HG03139 (cell line): ENCODE data around the gene RNF220.

Experiments
- ATAC-seq: cut with Tn5 transposase; IDR thresholded peaks from one replicate; pipeline ENCODE4 v1.9.1; 2021; ENCODE audit not compliant: unreplicated experiment

Gene RNF220

DNA sequence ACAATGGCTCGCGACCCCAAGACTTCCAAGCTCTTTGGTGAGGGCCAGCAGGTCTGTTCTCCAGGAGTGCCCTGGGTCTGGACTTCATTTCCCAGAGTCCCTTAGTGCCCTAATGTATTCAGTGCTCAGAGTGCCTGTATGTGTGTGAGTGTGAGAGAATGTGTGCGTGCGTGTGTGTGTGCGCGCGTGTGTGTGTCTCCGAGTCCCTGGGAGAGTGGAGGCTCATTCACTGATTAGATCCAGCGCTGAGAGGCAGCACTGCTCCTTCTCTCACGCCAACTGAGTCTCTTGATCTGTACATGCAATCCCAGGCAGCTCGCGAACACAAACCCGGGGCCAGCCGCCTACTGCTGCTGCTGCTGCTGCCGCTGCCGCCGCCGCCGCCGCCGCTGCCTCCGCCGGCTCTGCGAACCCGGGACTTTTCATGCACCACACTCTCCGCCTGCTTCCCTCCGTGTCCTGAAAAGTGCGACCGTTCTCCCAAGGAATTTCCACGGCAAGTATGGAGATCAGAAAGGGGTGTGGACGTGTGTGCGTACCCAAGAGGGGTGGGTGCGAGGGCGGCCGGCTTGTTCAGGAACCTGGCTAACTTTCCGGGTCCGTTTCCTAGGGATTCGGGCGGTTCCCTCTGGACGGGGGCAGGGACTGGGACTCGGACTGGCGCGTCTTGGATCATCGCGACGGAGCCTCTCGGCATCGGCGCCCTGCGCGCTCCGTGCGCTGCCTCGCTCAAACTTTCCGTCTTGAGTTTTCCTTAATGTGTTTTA, at the start of gene RNF220:
RNF220 (plus strand) TSS at position 225 of the 767 bp plus-strand sequence.
- ATAC-seq, result no peak

DNA sequence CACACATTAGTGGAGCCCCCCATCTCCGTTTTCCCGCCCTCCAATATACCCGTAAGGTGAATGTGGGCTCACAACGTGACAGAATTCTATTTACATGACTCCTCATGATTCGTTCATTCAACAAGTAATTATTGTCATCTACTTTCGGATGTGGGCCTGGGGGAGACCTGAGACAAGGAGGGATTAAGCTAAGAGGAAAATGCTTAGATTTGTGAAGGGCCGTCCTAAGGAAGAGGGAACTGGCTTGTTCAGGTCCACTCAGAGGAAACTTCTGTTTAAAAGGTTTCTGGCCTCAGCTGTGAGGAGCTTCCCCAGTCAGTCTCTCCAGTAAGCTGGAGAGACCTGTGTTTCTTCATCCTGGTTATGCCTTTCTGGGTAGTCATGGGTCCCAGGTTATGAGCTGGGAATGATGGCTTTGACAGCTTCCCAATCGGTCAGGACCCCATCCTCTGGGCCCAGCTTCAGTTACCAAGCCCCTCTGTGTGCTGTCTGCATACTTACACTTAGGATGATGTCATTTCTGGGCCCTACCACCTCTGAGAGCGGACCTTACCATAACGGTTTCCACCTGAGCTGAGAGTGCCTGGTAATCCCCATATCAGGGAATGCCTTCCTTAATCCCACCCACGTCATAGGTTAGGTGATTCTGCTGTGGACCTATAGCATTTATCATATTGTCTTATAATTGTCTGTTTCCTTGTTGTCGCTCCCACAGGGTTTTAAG, 49.3 kb upstream of the RNF220 start:
- no peak for ATAC-seq

DNA sequence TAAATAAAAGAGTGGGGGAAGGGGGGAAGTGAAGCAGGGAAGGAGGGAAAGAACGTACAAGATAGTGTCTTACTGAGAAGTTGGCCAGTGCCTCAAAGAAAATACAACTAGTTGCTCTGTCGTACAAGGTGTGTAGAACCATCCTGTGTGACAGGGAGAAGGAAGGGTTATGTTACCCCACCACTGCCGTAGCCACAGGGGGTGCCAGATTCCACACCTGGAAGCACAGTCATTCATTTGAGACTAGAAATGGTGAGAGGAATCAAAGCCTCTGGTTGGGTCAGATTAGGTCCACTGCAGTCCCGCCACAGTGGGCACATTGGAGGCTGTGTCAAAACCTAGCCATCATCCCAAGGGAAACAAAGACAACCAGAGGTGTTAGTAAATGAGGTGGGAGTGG, 47.3 kb upstream of the RNF220 start:
- no peak for ATAC-seq

DNA sequence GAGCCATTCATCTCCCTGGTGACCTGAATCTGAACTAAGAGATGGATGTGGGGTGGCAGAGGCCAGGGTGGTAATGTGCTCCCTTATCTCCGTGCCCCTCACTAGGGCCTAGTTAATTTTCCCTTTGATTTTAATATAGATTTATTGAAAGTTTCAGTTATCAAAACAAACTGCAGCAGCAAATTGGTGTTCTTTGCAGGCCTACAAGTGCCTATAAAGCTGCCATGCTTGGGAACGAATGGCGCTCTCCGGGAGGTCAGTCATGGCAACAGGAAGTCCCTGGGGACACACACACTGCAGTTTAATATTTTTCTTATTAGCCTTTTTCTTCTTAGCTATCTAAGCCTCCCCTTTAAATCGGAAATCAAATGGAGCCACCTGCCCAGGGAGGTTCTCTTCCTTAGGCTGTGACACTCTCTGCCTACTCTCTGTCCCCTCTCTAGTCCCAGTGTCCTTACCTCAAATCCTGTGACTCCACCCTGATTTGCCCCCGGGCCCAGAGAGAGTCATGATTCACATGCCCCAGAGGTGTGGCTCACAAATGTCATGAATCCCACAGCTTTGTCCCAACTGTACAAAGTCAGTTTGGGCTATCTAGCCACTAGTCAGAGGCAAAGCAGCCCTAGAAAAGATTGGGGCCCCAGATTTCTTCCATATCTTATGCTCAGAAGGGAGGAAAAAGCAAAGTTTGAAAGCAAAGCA, 45.7 kb upstream of the RNF220 start:
- no peak for ATAC-seq

DNA sequence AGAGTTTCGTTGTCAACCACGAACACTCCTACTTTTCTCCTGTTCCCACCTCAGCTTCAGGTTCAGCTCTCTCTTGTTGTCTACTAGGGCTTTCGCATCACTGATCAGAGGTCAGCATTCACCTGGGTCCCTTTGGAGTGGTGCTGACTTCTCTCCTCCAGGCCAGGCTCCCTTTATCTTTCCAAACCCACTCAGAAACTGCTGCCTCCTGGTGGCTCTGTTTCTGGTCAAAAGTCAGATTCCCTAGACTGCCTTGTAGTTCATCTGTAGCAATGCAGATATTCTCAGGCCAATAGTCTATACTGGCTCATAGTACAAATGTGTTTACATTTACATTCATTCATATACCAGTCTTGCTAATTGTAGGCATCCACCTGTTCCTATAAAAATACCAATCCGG, 43.6 kb upstream of the RNF220 start:
- ATAC-seq, result no peak

DNA sequence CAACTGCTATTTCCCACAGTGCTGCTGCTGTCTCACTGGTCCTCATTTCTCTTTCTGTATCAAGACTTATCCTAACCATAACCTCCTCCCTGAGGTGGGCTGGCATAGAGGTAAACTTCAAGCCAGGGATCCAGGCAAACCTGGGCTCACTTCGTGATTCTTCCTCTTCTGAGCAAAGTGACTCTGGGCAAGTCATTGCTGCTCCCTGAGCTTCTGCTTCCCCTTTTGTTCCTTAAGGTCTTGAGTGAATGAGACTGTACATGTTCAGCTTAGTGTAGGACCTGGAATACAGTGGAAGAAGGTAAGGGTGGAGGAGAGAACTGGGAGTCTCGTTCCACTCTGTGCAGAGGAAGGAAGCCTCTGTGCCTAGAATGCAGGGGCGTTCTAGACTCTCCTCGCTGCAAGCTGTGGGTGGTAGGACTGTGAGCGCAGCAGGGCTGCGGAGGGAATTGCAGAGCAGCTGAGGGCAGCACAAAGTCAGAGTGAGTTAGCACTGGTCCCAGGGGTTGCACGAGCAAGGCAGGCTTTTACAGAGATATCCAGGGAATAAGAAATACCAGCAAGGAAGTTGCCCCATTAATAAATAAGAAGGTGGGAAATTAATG, 38.6 kb upstream of the RNF220 start:
- ATAC-seq, result no peak

DNA sequence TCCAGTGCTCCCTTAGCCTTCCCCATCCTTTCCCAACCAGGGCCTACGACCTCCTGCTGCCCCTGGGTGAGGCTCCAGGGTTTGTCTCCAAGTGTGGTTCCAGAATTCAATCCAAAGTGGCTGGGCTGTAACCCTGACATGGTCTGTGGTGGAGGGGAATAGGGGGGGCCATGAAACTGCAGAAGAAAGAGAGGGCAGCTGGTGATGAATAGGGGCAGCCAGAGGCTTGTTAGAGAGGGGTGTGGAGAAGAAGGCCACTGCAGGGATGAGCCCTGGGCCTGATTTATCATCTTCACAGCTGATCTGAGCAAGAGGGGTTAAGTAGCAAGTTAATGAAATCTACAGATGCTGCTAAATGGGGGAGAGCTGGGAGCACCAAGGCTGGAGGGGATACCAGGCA, 37.1 kb upstream of the RNF220 start:
- no peak for ATAC-seq

DNA sequence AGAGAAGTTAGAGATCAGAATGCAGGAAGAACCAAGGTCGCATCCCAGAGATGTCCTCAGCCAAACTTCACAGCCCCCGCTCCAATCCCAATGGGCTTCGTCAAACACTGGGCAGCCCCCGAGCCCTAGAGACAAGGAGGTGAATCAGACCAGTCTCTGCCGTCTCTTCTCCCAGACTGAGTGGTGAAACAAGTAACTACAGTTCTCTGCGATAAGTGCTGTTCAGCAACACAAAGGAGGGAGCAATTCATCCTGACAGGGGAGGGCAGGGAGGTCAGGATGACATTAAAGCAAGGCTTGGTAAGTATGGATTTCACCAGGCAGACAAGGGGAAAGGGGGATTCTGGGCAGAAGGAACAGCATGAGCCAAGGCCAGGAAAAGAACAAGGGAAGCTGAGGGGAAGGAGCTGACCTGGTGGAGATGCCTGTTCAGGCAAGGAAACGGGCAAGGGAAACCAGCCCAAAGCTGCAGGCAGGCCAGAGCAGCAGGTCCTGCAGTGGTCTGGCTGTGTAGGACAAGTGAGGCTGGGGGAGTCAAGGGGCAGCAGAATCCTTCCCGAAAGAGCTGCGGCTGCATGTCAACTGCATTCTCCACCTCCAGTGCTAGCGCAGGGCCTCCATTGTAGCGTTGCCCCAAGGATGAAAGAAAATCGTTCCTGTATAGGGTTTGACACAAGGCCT, 36.4 kb upstream of the RNF220 start:
- no peak for ATAC-seq

DNA sequence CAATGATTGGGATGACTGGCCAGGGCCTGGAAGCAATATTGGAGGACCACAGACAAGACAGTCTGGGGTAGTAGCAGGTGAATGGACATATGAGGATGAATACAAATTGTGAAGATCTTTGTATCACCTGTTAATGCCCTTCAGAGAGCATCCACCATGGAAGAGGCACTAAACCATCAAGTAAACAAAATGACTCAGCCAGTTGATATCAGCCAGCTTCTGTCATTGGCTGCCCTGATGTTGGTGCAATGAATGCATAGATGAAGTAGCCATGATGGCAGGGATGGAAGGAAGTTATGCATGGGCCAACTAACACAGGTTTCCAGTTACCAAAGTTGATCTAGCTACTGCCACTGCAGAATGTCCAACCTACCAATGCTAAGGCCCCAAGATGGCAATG, 33.8 kb upstream of the RNF220 start:
- no peak for ATAC-seq

DNA sequence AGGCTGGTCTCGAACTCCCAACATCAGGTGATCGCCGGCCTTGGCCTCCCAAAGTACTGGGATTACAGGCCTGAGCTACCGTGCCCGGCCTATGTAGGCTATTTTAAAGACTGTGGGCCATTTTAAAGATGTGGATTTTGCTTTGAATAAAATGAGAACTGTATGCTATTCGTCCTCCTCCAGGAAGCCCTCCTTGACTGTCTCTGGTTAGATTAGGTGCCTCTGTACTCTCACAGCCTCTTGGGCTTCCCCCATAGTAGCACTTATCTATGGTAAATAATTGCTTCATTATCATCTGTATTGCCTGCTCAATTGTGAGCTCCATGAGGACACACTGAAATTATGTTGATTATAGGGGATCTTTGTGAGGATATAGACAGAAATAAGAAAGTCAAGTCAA, 29.5 kb upstream of the RNF220 start:
- ATAC-seq, result no peak

DNA sequence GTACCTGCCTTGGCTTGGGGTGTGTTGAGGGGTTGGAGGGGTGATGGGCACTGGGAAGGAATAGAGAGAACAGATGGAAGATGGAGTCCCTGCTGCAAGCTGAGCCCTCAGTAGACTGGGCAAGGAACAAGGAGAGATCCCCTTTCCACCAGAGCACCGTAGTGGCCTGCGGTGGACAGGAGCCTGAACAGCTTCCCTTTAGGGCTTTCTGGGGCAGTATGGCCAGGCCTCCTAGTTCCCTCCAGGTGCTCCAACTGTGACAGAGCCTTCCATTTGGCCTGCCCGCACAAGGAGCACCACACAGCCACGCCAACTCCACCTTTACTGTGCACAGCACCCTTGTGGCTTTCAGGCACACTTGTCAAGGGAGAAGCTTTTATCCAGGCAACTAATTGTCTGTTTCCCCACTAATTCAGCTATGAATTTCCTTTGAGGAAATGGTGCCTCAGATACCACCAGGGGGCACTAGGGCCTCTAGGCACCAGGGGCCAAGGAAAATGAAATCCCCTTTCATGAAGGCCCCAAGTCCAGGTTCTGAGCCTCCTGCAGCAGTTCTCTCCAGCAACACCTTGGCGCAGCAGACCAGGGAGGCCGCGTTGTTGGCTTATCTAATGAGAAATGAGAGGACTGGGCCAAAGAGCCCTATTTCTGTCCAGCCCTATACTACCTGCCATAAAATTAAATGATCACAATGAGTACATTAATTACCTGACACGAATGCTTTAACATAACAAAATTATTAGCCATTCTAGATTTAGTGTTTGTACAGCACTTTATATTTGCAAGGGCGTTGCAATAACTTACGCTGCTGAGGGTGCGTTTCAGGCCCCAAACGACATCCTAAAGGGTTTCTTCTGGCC, 26.9 kb upstream of the RNF220 start:
- no peak for ATAC-seq

DNA sequence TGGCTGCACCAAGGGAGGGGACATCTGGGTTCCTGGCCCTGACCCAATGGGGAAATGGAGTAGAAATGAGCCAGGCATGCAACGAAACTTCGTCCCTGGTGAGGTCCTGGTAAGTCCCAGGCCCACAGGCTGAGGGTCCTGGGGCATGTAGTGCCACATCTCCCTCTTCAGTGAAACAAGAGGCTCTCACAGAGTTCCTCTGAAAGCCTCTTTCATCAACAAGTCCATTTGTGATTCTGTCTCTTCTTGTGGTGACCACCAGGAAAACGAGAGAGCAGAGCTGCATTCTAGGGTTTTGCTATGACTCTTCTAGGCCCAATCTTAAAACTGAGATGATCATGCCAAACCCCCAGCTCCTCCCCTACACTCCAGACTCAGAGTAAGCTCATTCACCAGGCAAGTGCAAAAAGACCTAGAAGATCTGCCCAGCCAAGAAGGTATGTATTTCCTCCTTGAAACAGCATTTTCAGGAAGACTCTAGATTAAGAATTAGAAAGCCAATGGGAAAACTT, 24.3 kb upstream of the RNF220 start:
- ATAC-seq, result no peak

DNA sequence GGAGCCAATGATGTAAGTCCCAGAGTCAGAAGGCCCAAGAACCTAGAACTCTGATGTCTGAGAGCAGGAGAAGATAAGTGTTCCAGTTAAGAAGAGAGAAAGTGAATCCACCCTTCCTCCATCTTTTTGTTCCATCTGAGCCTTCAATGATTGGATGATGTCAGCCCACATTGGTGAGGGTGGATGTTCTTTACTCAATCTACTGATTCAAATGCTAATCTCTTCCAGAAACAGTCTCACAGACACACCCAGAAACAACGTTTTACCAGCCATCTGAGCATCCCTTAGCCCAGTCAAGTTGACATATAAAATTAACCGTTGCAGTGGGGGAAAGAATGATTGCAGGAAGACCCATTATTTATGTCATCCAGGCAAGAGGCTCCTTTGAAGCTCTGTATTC, 16.5 kb upstream of the RNF220 start:
- ATAC-seq, result no peak

DNA sequence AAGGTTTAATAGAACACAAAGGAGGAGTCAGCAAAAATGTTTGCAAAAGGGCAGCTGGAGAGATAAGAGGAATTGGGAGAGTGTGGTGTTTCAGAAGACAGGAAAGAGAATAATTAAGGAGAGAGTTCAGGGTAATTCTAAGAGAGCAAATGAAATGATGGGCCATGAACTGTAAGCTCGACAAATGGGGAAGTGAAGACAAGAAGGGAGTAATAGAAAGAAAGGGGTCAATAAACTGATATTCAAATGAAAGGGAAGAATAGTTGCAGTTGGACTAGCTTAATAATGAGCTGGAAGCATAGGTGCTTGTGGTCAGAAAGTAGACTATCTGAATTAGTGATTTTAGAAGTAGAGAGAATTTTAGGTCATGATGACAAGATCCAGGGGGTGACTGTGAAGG, 15.6 kb upstream of the RNF220 start:
- no peak for ATAC-seq

DNA sequence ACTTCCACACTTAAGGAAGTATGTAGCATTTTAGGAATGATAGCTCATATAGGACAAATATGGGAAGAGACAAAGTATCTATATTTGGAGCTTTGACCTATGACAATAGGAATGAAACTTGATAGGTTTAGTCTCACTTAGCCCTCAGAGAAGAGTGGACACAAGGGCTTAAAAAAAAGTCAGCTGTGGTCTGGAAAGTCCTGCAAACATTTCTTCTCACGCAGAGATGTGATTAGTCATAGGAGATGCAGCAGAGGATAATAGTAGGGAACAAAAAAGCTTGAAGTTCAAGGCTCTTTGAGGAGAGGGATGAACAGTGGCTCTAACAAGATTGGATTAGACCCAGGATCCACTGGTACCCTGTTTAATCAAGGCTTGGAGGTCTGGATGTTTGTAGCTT, 14.8 kb upstream of the RNF220 start:
- ATAC-seq, result no peak

DNA sequence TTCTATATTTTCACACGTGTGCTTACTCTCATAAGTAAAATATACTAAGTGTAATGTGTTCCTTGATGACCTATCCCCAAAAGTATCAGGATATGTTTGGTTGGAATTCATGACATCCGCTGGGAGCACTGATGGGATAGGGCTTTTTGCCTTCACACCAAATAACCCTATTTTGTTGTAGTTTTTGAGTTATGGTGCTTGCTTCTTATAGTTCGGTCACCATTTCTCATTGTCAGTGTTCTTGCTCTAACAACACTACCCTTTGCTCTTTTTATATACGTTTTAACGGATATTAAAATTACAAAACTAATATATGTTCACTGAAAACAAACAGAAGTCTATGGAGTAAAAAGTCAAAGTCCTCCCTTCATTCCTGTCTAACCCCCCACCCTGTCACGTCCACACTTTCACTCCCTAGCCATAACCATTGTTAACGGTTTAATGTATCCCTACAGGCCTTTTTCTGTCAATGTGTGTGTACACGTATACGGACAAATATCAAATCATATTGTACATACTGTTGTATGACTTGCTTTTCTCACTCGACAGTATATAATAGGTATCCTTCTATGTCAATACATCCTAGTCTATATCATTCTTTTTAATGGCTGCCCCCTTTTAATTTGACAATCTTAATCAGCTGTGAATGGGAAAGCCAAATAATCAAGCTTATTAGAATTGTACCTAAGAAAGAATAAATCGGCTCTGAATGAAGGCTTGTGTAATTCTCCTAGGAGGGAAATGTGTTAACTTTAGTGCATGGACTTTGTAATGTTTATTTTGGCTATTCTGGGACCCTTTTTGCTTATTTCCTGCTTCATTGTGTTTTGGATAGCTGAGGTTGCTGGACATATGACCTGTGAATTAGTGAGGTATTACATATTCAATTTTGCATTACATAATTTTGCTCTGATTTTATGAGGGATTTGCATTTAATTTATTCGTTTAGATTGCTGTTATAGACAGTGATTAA, 3.5 kb upstream of the RNF220 start:
- no peak for ATAC-seq

DNA sequence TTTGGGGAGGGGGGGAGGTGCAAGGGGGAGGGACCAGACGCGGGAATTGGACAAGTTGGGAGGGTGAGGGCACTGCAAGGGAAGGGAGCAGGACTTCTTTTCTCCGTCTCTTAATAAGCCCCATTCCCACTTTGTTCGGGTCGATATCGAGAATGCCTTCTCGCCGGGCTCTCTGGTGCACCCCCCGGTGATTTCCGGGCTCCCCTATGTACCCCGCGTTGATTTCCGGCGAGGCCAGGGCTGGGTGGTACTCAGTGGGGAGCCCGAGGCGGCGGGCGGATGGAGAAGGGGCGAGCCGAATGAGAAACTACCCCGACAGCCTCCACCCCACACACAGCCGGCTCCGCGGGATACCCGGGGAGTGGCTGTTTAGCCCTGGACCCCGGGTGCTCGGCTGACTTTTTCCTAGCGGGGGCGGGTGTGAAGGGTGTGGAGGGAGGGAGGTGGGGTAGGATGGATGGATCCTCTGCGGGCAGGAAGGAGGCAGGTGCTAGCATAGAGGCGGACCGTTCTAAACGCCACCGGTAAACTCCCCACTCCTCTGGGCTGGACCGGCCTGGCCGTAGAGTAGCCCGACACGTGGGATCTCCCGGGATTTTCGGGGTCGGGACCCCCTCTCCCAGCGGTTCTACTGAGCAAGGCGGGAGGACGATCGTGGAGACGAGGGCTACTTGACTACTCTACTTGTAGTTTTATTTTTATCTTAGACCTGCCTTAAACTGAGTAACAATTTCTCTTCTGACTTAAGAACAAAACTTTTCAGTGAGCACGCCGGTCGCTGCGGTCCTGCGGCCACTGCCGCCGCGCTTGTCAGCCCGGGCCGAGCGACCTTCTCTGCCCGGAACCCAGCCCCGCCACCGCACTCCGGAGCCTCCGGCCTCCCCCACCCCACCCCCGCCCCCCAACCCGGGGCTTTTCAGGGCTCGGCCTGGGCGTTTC, 1.0 kb downstream of the RNF220 start:
- no peak for ATAC-seq
